HepG2 (cell line): ENCODE measurements around the gene OAF. TPM values are rescaled to one million over a fixed set of nuclear protein-coding genes. Genes with fewer than 3 reads are reported as not detected.

ENCODE experiments used
- CHCHD3 ChIP-seq: sonication (generic); formaldehyde crosslinking; IDR thresholded peaks from 2 replicates; pipeline ENCODE4 v1.8.0; 2022; ENCODE audit warnings: mild to moderate bottlenecking, missing genetic modification reagents, moderate library complexity
- CHD2 ChIP-seq: IDR thresholded peaks from 2 replicates; pipeline ENCODE4 v1.6.1; 2011; ENCODE audit warnings: low read depth, low read length, improper control_type of control experiment
- CSRNP2 ChIP-seq: sonication (generic); formaldehyde crosslinking; conservative IDR thresholded peaks from 2 replicates; pipeline ENCODE4 v1.8.0; 2022; ENCODE audit warnings: low read depth, missing genetic modification reagents
- KDM5B ChIP-seq: sonication (generic); formaldehyde crosslinking; IDR thresholded peaks from 2 replicates; pipeline ENCODE4 v1.4.0; 2020; ENCODE audit warnings: missing genetic modification reagents, mild to moderate bottlenecking, borderline replicate concordance
- LCORL ChIP-seq, 2 experiments: fragments of 450-650 bp in 1 of 2; sonication (generic) in 1 of 2; formaldehyde crosslinking in 1 of 2; IDR thresholded peaks; 2 replicates each; pipeline versions ENCODE4 v1.5.0 to v1.6.1; 2017 to 2020; ENCODE audit warnings: antibody characterized with exemption in 1 of 2, missing genetic modification reagents in 1 of 2
- MED1 ChIP-seq: sonication (generic); formaldehyde crosslinking; IDR thresholded peaks from 2 replicates; pipeline ENCODE4 v1.4.0; 2020; ENCODE audit warnings: missing genetic modification reagents
- MXI1 ChIP-seq: IDR thresholded peaks from 3 replicates; pipeline ENCODE4 v1.6.1; 2012; ENCODE audit warnings: low read depth, low read length, inconsistent platforms, borderline replicate concordance
- POGZ ChIP-seq: sonication (generic); formaldehyde crosslinking; IDR thresholded peaks from 2 replicates; pipeline ENCODE4 v1.4.0; 2020; ENCODE audit warnings: mild to moderate bottlenecking, missing genetic modification reagents
- ZFP37 ChIP-seq: sonication (generic); formaldehyde crosslinking; IDR thresholded peaks from 2 replicates; pipeline ENCODE4 v1.4.0; 2020; ENCODE audit warnings: missing genetic modification reagents, borderline replicate concordance
- ZNF557 ChIP-seq: sonication (generic); formaldehyde crosslinking; IDR thresholded peaks from 2 replicates; pipeline ENCODE4 v1.4.0; 2020; ENCODE audit warnings: missing genetic modification reagents
- ZNF572 ChIP-seq: sonication (generic); formaldehyde crosslinking; IDR thresholded peaks from 2 replicates; pipeline ENCODE4 v1.5.1; 2020; ENCODE audit warnings: mild to moderate bottlenecking, missing genetic modification reagents
- ZNF746 ChIP-seq: sonication (generic); formaldehyde crosslinking; IDR thresholded peaks from 2 replicates; pipeline ENCODE4 v1.8.0; 2022; ENCODE audit warnings: mild to moderate bottlenecking, missing genetic modification reagents
- ZNF772 ChIP-seq: sonication (generic); formaldehyde crosslinking; IDR thresholded peaks from 2 replicates; pipeline ENCODE4 v1.5.0; 2020; ENCODE audit warnings: mild to moderate bottlenecking, missing genetic modification reagents
- polyA plus RNA-seq, 8 experiments: library from polyadenylated mRNA; depleted of rRNA in 3 of 8; stranded (reverse) in 7 of 8; unstranded in 1 of 8; fragments of >200 nt; fragmentation: Illumina TruSeq in 4 of 8; extraction: Trizol in 4 of 8; gene quantifications; 2 replicates each; pipeline versions ENCODE4 v1.2.1 to v1.2.3, GENCODE V29; 2011 to 2016; ENCODE audit warnings: low read depth in 4 of 8, missing spikeins in 1 of 8, mixed read lengths in 1 of 8; ENCODE audit not compliant: insufficient read depth in 1 of 8
- total RNA-seq, 5 experiments: library from RNA; depleted of rRNA; stranded (reverse); fragments of >200 nt; fragmentation: Illumina TruSeq; extraction: Trizol; gene quantifications; 2 replicates each; pipeline ENCODE4 v1.2.3, GENCODE V29; 2016; ENCODE audit warnings: low read depth in 1 of 5
- TF ChIP-seq, protein P1 (sequence below): IDR thresholded peaks from 2 replicates; pipeline ENCODE4 v1.6.1; 2016; ENCODE audit warnings: mild to moderate bottlenecking
- TF ChIP-seq, protein P2 (sequence below): sonication (generic); formaldehyde crosslinking; IDR thresholded peaks from 2 replicates; pipeline ENCODE4 v1.5.1; 2020; ENCODE audit warnings: missing genetic modification reagents, mild to moderate bottlenecking, borderline replicate concordance
- TF ChIP-seq, protein P3 (sequence below): sonication (generic); formaldehyde crosslinking; IDR thresholded peaks from 2 replicates; pipeline ENCODE4 v1.4.0; 2020; ENCODE audit warnings: mild to moderate bottlenecking, low read depth, missing genetic modification reagents
- TF ChIP-seq, protein P4 (sequence below): sonication (generic); formaldehyde crosslinking; IDR thresholded peaks from 2 replicates; pipeline ENCODE4 v1.4.0; 2020; ENCODE audit warnings: missing genetic modification reagents, mild to moderate bottlenecking, borderline replicate concordance

OAF gene
- total and polyA plus RNA-seq, 2 of the 13 experiments (the other 11 are each of a cell fraction or from before 2014, with no cell fraction given), result 63.7 to 94.6 TPM

GRCh38 chr11:120184946-120185705, 25.7 kb upstream of the OAF start (continued):
- no peak for TF ChIP-seq CSRNP2
- peak; percentile 76; the same call in 1 of the 2 replicates for TF ChIP-seq ZNF746
- TF ChIP-seq LCORL (IDR thresholded peaks at IDR 0.05), result no peak
- TF ChIP-seq LCORL (CRISPR knock-in tag; IDR thresholded peaks at IDR 0.05), result peak; percentile 84
- TF ChIP-seq, protein P1, sequence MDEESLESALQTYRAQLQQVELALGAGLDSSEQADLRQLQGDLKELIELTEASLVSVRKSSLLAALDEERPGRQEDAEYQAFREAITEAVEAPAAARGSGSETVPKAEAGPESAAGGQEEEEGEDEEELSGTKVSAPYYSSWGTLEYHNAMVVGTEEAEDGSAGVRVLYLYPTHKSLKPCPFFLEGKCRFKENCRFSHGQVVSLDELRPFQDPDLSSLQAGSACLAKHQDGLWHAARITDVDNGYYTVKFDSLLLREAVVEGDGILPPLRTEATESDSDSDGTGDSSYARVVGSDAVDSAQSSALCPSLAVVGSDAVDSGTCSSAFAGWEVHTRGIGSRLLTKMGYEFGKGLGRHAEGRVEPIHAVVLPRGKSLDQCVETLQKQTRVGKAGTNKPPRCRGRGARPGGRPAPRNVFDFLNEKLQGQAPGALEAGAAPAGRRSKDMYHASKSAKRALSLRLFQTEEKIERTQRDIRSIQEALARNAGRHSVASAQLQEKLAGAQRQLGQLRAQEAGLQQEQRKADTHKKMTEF (CRISPR knock-in tag), result peak; percentile 85
- TF ChIP-seq, protein P2, sequence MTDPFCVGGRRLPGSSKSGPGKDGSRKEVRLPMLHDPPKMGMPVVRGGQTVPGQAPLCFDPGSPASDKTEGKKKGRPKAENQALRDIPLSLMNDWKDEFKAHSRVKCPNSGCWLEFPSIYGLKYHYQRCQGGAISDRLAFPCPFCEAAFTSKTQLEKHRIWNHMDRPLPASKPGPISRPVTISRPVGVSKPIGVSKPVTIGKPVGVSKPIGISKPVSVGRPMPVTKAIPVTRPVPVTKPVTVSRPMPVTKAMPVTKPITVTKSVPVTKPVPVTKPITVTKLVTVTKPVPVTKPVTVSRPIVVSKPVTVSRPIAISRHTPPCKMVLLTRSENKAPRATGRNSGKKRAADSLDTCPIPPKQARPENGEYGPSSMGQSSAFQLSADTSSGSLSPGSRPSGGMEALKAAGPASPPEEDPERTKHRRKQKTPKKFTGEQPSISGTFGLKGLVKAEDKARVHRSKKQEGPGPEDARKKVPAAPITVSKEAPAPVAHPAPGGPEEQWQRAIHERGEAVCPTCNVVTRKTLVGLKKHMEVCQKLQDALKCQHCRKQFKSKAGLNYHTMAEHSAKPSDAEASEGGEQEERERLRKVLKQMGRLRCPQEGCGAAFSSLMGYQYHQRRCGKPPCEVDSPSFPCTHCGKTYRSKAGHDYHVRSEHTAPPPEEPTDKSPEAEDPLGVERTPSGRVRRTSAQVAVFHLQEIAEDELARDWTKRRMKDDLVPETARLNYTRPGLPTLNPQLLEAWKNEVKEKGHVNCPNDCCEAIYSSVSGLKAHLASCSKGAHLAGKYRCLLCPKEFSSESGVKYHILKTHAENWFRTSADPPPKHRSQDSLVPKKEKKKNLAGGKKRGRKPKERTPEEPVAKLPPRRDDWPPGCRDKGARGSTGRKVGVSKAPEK (CRISPR knock-in tag), result no peak
- no peak for TF ChIP-seq ZNF557 (CRISPR knock-in tag)
- TF ChIP-seq ZFP37 (CRISPR knock-in tag), result 0 out of 2 replicates have a peak, but pooled peaks have one; percentile 28
- TF ChIP-seq CHD2, result no peak
- TF ChIP-seq, protein P3, sequence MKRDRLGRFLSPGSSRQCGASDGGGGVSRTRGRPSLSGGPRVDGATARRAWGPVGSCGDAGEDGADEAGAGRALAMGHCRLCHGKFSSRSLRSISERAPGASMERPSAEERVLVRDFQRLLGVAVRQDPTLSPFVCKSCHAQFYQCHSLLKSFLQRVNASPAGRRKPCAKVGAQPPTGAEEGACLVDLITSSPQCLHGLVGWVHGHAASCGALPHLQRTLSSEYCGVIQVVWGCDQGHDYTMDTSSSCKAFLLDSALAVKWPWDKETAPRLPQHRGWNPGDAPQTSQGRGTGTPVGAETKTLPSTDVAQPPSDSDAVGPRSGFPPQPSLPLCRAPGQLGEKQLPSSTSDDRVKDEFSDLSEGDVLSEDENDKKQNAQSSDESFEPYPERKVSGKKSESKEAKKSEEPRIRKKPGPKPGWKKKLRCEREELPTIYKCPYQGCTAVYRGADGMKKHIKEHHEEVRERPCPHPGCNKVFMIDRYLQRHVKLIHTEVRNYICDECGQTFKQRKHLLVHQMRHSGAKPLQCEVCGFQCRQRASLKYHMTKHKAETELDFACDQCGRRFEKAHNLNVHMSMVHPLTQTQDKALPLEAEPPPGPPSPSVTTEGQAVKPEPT (CRISPR knock-in tag), result 0 out of 2 replicates have a peak, but pooled peaks have one; percentile 60
- 0 out of 2 replicates have a peak, but pooled peaks have one; percentile 55 for TF ChIP-seq POGZ
- TF ChIP-seq KDM5B, result peak; percentile 72; the same call in 1 of the 2 replicates
- peak; percentile 85 for TF ChIP-seq MED1 (CRISPR knock-in tag)
- TF ChIP-seq ZNF572, result no peak
- TF ChIP-seq, protein P4, sequence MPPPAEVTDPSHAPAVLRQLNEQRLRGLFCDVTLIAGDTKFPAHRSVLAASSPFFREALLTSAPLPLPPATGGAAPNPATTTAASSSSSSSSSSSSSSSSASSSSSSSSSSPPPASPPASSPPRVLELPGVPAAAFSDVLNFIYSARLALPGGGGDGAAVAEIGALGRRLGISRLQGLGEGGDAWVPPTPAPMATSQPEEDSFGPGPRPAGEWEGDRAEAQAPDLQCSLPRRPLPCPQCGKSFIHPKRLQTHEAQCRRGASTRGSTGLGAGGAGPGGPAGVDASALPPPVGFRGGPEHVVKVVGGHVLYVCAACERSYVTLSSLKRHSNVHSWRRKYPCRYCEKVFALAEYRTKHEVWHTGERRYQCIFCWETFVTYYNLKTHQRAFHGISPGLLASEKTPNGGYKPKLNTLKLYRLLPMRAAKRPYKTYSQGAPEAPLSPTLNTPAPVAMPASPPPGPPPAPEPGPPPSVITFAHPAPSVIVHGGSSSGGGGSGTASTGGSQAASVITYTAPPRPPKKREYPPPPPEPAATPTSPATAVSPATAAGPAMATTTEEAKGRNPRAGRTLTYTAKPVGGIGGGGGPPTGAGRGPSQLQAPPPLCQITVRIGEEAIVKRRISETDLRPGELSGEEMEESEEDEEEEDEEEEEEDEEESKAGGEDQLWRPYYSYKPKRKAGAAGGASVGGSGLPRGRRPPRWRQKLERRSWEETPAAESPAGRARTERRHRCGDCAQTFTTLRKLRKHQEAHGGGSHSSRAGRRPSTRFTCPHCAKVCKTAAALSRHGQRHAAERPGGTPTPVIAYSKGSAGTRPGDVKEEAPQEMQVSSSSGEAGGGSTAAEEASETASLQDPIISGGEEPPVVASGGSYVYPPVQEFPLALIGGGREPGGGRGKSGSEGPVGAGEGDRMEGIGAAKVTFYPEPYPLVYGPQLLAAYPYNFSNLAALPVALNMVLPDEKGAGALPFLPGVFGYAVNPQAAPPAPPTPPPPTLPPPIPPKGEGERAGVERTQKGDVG, result no peak
- peak; percentile 26; the same call in 1 of the 3 replicates for TF ChIP-seq MXI1
- no peak for TF ChIP-seq CHCHD3 (CRISPR knock-in tag)
- peak; percentile 40; the same call in 1 of the 2 replicates for TF ChIP-seq ZNF772 (CRISPR knock-in tag)
